ENCODE results near the gene PLCH2.
"Not testable (repeated sequence)": the region's sequence is repeated elsewhere in the genome, so short reads cannot be mapped to it uniquely, and the experiment has no call there.

PLCH2 gene

DNA sequence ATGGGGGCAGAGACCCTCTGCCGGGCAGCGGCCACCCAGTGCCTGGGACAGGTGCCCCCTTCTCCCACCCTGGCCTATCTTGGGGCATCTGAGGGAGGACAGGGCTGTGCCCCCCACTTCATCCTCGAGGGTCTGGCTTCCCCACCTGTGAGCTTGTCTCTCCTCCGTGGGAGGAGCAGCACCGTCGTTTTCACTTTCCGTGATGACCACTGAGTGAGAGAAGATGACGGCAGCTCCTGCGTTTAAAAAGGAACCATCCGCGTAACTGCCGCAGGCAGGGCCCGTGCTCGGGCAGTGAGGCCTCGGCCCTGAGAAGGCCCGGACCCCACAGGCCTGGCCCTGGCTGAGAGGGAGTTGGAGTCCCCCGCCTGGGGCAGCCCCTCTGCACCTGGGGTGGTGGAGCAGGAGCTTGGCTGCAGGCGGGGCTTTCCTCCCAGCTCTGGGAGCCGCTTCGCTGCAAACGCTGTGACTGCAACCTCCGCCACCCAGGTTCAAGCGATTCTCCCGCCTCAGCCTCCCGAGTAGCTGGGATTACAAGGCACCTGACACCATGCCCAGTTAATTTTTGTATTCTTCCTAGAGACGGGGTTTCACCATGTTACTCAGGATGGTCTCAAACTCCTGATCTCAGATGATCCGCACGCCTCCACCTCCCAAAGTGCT lies 73.4 kb downstream of the PLCH2 start:
- not testable (repeated sequence) for DNase-seq

DNA sequence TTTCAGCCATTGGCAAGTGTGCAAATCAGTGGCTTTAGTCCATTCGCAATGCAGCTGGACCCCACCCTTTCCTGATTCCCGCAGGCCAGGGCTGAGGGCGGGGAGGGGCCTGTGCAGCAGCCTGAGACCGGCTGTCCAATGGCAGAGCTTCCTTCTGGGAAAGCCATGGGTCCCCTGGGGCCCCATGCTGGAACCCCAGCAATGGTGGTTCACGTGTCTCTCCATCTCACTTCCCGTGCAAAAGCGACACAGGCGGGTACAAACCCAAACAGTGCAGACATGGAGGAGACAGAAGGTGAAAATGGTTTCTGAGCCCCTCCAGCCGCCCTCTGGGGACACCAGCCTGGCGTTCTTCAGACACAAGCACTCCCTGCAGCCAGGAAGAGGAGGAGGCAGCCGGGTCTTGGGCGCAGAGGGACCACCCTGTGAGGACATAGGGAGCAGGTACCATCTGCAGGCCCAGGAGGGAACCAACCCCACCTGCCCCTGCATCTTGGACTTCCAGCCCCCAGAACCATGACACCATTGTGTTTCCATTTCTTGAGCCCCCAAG lies 74.3 kb downstream of the PLCH2 start:
- DNase-seq = not testable (repeated sequence)

DNA sequence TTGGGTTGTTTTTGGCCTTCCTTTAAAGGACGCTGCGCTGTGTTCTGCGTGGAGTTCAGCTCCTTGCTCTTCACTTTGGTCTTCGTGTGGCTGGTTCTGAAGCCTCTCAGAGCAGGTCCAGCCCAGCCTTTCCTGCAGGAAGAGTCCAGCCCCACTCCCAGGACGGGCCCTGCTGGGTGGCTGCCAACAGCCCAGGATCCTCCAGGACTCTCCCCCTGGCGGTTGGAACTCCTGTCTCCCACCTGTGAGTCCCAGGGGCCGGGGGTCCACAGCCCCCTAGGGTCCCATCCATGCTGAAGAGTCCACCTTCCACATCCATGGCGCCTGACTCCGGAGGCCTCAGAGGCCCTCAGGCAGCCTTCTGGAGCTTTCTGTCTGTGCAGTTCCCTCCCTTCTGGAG lies 75.5 kb downstream of the PLCH2 start:
- DNase-seq = not testable (repeated sequence)

DNA sequence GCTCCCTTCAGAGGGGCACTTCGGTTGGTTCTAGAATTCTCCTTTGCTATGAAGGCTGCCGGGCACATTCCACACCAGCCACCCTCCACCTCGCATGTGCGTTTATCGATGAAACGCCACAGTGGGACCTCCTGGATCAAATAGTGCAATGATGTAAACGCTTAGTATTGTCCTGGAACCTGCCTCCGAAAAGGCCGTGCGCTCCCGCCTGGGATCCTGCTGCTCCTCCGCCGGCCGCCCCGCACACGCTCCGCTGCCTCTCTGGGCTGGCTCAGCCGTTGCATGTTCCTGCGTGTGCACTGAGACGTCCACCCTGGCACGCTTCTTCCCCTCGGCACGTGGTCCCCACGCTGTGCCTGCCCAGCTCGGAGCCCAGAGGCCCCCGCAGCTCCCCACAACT lies 76.1 kb downstream of the PLCH2 start:
- DNase-seq = no peak

DNA sequence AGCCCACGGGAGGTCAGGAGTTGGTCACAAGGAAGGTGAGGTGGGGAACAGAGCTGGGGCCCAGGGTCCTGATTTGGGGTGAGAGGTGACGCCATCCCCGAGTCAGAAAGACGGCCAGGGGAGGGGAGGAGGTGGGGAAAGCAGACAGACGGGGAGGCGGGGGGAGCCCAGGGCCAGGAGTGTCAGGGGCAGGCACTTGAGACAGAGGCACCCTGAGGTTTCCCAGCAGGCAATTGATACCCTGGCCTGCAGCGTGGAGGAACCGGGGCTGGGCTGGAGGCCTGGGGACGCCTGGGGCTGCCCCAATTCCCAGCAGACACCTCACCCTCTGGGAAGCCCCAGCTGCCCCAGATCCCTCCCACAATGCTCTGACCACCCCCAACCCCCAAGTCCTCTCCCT lies 77.0 kb downstream of the PLCH2 start:
- not testable (repeated sequence) for DNase-seq

DNA sequence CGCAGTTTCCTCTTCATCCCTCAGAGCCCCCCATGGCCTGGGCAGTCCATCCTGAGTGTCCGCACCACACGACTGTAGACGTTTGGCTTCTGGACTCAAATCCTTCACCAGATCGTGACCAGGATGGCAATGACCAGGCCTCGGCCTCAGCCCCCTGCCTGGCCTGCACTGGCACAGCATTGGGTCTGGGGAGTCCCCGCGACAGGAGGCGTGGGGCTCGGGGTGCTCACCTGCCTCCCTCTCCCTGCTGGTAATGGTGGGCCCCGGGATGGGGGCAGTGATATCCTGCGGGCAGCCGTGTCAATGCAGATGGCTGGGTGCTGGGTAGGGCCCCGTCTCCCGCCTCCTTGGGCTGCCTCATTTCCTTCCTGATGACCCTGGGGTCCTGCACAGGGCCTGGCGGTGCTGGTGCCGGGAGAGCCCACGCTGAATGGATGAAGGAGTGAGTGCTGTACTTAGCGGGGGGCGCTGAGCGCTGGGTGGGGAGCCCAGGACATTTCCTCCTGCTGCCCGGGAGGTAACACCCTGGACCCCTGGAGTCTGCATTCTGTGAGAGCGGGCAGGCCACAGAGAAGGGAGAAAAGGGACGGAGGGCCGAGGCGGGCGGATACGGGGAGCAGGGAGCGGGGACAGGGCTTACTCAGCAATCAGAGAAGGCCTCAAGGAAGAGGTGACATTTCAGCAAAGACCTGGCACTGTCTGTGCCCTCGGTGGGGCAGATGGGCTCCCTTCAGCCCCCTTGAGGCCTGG lies 78.0 kb downstream of the PLCH2 start:
- no peak for DNase-seq

- DNase-seq = no peak
Observed at GRCh38 chr1:2554621-2555387, 78.7 kb downstream of the PLCH2 start.

Data from NCI-H187 treated with DMSO at 0.1 percent for 48 hours (cell line).